Ramos (cell line): ENCODE results near the gene CACNA2D4.

Experiments used
- in situ Hi-C: fragments of 300-500 bp; cut with MboI; formaldehyde crosslinking; loops from one replicate; pipeline ENCODE4 v1.14.3; 2022; ENCODE audit warnings: low sequenced_read_pairs; ENCODE audit not compliant: unreplicated experiment

Gene CACNA2D4

DNA sequence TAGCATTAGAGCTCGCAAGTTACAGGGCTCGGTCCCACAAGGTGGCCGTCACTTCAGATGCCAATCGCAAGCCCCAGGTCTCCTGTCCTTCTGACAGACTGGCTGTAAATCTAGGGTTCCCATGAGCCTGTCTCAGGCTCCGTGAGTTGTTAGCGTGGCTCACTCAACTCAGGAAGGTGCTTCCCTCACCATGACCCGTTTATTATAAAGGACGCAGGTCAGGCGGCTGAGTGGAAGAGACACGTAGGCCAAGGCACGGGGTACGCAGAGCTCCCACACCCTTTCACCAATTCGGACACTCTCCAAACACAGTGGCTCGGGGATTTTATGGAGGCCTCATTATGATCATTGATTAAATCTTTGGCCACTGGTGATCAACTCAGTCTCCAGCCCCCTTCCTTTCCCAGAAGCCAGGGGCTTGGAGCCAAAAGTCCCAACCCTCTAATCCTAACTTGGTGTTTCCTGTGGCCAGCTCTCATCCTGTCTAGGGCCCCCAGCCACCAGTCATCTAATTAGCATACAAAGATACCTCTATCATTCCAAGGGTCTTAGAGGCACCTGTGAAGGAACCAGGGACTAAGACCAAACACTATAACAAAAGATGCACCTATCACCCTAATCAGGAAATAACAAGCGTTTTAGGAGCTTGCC is 123.9 kb downstream of the CACNA2D4 start:
- in situ Hi-C loops: loop anchor here (5.0 kb wide), 1 partner anchor 142 kb away; no protein-coding TSS in a partner anchor

DNA sequence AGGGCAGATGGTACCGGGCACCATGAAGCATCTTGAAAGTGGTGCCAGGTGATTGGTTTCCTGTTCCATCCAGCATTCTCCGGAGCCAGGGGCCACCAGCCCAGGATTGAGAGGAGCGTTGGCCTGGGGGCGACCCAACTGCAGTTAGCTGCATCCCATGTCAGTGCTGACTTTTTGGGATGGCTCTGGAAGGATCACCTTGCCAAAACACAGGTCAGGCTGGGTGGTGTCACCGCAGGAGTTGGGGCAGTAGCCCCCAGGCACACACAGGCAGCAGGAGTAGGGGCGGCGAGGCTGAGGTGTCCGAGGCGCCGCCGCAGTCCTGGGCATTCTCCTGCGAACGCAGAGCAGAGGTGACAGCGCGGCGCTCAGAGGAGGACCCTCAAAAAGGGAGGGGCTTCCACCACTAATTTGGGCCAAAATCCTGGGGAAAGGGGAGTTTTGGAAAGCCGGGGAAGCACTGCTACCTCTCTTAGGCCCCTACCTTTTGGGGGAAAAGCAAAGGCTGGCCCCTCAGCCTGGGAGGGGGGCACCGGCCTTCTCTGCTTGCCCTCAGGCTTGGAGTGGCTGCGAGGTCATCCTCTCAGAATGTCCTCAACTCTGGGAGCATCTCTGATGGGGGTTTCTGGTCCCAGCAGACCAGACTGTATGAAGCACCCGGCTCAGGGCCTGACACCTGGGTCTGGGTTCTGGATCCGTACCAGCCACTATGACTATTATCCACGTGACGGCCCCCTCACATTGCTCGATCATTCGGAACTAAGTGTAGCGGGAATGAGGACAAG is 124.8 kb downstream of the CACNA2D4 start:
- in situ Hi-C loops: loop anchor here (5.0 kb wide), 1 partner anchor 141 kb away; no protein-coding TSS in a partner anchor

DNA sequence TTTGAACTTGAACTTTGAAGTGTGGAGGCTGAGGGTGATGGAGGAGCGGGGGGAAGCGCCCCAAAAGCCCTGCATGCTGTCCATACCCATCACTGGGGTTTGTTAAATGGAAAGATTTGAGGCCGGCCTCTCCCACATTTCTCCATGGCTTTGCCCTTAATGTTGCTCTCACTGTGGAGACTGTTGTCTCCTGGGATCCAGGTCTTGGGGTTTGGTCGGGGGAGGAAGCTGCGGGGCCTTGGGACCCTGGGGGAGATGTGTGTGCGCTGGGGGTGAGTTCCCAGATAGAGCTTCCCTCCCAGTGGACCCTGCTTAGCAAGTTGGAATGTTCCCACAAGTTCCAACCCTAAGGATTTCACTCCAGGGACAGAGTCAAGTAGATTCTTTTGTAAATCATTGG is 126.0 kb downstream of the CACNA2D4 start:
- in situ Hi-C loops: loop anchor here (5.0 kb wide), 1 partner anchor 140 kb away; no protein-coding TSS in a partner anchor

DNA sequence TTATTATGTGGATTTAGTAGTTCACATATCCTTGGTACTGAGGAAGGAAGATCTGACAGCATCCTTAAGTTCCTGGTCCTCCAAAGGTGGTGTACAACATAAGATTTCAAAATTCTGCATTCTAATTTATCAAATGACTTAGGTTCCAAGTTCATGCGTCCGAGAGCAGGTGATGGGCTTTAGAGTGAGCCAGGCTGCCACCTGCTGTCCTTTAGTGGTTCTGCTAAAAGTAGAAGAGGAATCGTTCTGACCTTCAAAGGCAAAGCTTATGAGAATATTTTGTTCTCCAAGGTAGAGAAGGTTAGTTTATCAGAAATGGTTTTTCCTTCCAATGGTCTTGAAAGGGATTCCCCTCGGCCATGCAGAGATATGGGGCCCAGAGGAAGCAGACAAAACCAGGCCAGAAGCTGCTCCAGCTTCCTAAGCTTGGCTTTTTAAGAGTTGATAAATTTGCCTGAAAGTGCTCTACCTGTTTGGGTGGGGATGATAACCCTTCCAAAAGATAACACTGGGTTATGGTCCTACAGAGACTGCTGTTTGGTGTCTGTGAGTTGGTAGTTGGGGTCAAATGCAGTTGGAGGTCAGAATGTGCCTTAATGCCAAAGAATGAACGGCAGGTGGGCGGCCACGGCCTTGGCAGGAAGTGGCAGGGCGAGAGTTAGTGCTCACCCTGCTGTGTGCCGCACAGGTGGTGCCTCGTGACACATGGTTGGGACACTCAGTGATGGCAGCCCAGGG is 127.2 kb downstream of the CACNA2D4 start:
- in situ Hi-C loops: loop anchor here (5.0 kb wide), 1 partner anchor 139 kb away; no protein-coding TSS in a partner anchor

DNA sequence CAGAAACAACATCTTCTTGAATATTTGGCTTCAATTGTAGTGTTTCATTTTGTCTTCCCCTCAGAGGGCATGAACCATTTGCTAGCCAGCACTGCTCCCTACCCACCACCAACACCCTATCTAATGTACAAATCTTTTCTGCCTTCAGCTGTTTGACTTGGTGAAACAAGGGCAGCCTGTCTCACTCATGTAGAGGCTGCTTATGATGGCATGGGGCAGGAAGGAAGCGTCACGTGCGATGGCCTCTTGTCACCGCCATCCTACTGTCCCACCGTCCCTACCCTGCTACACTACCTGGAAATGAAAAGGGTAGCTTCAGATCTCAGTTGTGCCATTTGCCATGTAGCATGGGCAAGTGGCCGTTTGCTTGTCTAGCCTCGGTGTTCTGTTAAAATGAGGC is 128.0 kb downstream of the CACNA2D4 start:
- in situ Hi-C loops: loop anchor here (5.0 kb wide), 1 partner anchor 138 kb away; no protein-coding TSS in a partner anchor

DNA sequence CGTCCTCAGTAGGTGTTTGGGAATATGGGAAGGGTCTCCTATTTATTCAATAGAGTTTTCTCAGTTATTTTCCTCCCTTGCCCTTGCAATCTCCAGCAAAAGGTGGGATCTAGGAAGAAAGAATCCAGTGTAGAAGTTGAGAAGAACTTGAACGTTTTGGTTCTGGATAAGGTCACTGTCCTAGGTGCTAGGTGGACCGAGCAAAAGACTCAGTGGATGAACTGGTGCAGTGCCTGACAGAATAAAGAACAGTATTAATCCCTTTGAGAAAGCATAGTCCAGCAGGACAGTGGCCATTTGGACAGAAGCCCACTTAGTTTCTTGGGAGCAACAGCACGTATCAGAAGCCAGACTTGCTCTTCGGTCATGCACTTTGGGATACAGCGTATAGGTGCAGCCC is 130.7 kb downstream of the CACNA2D4 start:
- in situ Hi-C loops: no loop called here

DNA sequence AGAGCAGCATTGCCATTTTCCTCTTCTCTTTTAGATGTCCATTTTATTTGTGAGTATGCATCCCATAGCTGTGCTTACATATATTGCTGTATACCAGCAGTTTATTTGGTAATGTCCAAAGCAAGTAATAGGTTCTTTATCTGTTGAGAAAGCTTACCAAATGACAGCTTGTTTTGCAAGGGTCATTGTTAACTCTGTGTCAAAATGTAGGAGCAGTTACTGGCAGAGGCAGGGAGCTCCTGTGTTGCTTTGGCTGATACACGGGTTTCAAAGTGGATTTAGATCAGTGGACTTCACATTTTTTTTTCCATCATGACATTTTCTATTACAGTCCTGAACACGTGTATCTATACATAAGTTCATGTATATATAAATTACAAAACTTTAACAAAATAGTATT is 136.2 kb downstream of the CACNA2D4 start:
- in situ Hi-C loops: no loop called here

DNA sequence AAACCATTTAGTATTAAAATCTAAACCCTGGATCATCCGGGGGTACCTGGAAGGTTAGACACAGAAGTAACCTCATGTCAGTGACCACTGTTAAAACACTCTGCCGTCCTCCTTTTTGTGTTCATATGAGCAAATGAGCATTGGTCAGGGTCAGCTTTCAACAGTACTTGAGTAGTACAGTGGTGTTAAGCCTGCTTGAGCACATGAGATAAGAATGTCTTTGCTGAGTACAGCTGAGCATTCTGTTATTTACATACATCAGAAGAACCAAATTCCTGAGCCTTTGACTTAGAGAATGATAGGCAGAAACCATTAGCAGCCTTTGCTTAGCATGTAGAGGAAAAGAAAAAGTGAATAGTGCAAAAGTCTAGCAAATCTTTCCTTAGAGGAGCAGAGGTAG is 136.7 kb downstream of the CACNA2D4 start:
- in situ Hi-C loops: no loop called here

DNA sequence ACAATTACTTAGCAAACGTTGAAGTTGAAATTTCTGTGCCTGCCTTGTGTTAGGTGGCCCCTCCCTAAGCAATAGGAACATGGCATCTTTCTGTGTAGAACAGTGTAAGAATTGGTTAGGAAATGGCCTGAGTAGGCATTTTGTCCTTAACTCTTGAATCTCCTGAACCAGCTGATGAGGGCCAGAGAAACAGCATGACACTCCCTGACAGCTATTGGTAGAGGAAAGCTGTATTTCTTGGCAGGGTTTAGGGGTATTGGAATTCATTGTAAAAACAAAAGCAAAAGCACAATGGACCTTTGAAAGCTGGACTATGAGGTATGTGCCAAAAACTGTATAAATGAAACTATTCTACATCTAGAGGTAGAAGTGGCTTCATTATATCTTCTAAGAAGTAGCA is 138.7 kb downstream of the CACNA2D4 start:
- in situ Hi-C loops: no loop called here

DNA sequence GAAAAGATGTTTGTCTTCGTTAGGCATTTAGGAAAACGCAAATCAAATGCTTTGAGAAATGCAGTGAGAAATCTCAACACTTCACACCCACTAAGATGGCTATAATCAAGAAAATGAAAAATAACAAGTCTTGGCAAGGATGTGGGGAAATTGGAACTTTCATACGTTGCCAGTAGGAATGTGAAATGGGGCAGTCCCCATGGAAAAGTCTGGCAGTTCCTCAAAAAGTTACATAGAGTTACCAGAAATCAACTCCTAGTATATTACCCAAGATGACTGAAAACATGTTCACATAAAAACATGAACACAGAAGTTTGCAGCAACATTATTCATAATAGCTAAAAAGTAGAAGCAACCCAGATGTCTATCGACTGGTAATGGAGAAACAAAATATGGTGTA is 139.5 kb downstream of the CACNA2D4 start:
- in situ Hi-C loops: no loop called here

DNA sequence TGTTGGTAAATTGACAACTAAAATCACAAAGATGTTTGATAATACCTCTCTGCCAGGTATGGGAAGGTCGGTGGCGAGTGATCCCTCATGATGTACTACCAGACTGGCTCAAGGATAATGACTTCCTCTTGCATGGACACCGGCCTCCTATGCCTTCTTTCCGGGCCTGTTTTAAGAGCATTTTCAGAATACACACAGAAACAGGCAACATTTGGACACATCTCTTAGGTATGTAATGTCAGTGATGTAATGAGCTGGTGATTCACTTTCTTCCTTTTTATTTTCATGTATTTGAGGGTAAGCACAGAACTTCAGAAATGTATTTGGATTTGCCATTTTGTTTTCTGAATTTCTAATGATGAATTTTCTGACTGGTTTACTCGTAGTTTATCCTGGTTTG is 140.7 kb downstream of the CACNA2D4 start:
- in situ Hi-C loops: no loop called here

DNA sequence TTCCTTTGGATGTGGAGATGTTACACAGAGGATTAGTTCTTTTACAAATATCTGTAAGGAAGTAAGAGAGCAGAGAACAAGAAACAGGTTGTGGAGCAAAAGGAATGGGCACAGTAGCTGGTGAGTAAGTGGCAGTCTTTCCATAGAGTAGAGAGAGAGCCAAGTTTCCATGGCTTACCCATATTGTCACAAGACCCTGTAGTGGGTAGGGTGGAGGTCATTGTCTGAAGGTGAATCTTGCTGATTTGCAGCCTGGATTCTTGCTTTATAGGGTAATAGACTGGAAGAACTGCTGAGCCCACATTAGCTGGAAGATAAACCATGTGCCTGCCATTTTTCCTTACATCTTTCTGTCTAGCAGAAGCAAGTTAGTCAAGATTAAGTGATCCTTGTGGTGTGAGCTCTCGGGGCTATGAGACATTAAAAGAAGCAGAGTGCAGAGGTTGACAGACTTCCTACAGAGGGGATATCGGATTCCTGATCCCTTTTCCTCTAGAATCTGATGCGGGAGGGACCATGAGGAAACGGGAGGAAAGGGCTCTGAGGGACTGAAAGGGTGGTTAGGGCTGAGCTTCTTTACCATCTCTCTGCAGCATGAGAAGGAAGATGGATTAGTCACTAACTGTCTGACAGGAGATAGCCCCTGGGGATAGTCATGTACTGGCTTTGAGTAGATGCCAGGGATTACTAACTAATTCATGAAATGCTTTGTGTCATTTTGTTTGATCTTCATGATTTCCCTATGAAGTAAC is 142.1 kb downstream of the CACNA2D4 start:
- in situ Hi-C loops: no loop called here

DNA sequence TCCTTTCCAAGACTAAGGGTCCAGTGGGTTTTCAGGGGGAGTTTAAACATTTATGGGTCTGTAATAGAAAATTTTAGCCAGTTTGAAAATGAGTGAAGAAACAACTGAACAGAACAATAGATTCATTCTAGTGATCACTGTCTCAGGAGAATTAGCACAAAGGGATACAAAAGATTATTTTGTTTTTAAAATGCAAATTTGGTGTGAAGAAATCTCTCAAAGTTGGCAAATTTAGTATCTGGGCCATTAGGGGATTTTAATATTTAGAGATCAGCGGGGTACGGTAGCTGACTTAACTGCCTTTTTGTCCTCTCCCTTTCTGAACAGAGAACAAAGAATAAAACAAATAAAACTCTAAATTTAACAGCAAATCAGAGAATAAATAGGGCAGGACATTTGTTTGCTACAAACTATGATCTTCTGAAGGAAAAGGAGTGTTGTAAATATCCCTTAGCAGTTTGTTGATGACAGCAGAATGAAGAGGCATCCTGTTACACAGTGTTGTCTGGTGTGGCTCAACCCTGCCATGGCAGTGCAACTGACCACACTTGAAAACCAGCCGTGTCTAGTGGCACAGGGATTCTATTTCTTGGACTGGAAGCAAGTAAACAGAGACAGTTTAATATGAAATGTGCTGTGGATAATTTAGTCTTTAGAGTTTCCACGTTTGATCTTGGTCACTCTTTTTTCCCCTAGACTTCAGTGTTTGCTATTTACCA is 144.4 kb downstream of the CACNA2D4 start:
- in situ Hi-C loops: no loop called here

DNA sequence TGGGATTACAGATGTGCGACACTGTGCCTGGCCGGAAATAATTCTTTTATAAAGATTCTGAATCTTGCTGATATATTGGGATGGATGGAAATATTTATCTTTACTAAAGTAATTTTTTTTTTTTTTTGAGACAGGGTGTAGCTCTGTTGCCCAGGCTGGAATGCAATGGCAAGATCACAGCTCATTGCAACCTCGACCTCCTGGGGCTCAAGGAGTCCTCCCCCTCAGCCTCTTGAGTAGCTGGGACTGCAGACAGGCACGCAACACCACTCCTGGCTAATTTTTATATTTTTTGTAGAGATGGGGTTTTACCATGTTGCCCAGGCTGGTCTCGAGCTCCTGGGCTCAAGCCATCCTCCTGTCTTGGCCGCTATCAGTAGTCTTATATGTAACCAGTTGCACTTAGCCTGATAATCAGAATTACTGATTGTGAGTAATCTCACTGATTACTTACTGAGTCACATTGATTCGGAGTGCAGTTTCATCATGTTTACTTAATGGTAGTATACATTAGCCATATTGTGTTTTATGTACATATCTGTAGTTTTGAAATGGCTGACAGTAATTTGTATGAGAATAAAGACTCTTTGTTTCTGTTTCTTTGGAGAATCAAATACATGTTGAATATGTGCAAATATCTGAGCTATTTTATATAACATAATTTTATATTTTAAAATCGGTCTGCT is 148.5 kb downstream of the CACNA2D4 start:
- in situ Hi-C loops: no loop called here

DNA sequence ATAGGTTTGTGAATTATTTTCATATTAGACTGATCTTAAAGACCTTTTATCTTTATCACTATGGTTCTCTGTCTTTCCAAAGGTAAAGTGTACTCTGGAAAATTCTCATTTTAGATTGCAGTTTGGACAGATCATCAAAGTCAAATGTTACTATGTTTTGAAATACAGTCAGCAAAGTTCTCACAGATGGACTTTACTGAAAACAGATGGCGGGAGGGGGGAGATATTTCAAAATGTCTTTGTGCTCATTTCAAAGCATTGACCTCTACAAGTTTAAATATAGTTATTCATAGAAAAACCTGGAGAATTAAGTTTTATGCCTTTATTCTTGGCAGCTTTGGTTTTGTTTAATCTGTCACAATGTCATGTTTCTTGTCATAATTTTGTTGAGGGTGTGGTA is 149.8 kb downstream of the CACNA2D4 start:
- in situ Hi-C loops: no loop called here

DNA sequence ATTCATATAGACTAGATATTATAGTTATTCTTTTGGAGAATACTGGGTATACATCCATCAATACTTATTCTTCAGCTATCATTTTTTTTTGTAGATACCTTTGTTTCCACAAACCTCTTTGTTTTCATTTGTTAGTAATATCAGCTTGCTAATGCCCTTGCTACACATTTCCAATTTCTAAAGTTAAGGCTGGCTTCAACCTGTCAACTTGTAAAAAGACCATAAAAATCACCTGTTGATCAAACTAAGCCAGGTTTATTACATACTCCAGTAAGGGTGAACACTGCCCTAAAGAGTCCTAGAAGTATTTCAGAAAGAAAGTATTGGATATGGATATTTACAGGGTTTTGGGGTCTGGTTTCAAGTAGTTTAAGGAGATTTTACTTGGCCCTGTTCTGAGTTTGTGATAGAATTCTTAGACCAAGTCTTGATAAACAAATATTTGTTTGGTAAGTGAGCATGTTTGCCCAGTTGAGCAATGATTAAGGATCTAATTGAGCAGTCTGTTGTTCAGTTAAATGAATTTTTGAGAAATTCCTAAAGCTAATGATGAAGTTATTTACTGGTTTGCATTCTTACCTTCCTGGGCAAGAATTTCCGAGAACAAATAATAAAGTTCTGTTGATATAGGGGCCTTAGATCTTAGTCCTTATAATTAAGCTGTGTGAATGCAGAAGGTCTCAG is 150.9 kb downstream of the CACNA2D4 start:
- in situ Hi-C loops: no loop called here

DNA sequence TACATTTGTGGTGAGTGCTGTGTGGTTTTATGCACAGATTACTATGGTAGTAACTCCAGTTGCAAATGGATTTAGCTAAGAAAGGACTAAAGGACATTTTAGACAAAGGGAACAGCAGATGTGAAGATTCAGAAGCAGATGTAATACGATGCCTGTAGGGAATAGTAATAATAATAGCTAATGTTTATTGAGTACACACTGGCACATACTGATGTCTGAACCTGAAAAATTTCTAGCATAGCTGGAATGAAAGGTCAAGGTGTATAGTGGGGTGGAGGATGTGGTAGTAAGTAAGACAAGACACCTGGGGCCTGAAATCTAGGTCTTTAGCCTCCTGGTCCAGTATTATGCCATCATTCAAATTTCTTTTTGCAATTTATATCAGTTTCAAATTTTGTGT is 152.3 kb downstream of the CACNA2D4 start:
- in situ Hi-C loops: no loop called here

DNA sequence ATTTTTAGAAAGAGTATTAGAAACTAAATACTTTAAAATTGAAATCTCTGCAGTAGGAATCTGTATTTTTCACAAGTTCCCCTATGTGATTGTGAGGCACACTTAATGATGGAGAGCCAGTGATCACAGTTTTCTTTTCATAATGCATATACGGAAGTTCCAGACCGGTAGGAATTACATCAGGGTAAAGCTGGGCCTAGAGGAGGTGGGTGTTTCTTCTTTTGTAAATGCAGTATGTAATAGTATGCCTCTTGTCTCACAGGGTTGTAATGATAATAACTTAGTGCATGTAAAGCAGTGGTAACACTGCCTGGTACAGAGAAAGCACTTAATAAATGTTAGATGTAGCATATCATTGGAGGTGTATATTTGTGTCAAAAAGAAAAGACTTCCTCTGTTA is 155.3 kb downstream of the CACNA2D4 start:
- in situ Hi-C loops: no loop called here
